ENCODE data around the gene TREX2. TPM values are rescaled to one million over a fixed set of nuclear protein-coding genes. Genes with fewer than 3 reads are reported as not detected.

The TREX2 gene
- total RNA-seq, 4 donors from 2014 or later = 0.18 TPM; not detected in 3

GRCh38 chrX:153457827-153458466 lies 12.1 kb upstream of the TREX2 start:
- in situ Hi-C loops (cut with MboI; ENCODE audit: low sequenced_read_pairs in 4 of 4) = loop anchor here in 1 of 4 donors (25.0 kb wide), 1 partner anchor 521 kb away; no protein-coding TSS in a partner anchor
- DNase-seq (no peak), ATAC-seq (no peak)
- intact Hi-C loops (cut with DNase I; ENCODE audit: low total_unique reads) = no loop called here
- Histone ChIP-seq H3K9me3 (no peaks in the 10 kb centered on the region), H3K4me1 (peaks cover 5 to 7% of the 10 kb centered on the region in 2 donors), H3K4me3 (no peak overlapping the region), H3K36me3 (peaks cover 0 to 9% of the 10 kb centered on the region in 2 donors), H3K27me3 (no peaks in the 10 kb centered on the region), H3K27ac (no peak overlapping the region)
- TF ChIP-seq POLR2A (IDR thresholded peaks at IDR 0.05) = no peak
- TF ChIP-seq CTCF (IDR thresholded peaks at IDR 0.05 in 4 of 5, conservative IDR thresholded peaks at IDR 0.05 in 1 of 5) = no peak

- TF ChIP-seq CTCF (IDR thresholded peaks at IDR 0.05 in 4 of 5, conservative IDR thresholded peaks at IDR 0.05 in 1 of 5) (no peak), POLR2A (IDR thresholded peaks at IDR 0.05) (no peak)
- DNase-seq = no peak
- ATAC-seq = no peak
- H3K4me3 ChIP-seq = no peak overlapping the region
- no peak overlapping the region for H3K27ac ChIP-seq
- in situ Hi-C loops (cut with MboI; ENCODE audit: low sequenced_read_pairs in 4 of 4) (loop anchor here in 1 of 4 donors (25.0 kb wide), 1 partner anchor 520 kb away; no protein-coding TSS in a partner anchor), intact Hi-C loops (cut with DNase I; ENCODE audit: low total_unique reads) (no loop called here)
- H3K4me1 ChIP-seq = peaks cover 5 to 7% of the 10 kb centered on the region in 2 donors
- no peaks in the 10 kb centered on the region for H3K27me3 ChIP-seq
- H3K36me3 ChIP-seq = peaks cover 0 to 9% of the 10 kb centered on the region in 2 donors
- H3K9me3 ChIP-seq = no peaks in the 10 kb centered on the region
Measured at GRCh38 chrX:153457136-153457825, 11.4 kb upstream of the TREX2 start.

- H3K9me3 ChIP-seq = no peaks in the 10 kb centered on the region
- ATAC-seq (no peak), DNase-seq (no peak)
- in situ Hi-C loops (cut with MboI; ENCODE audit: low sequenced_read_pairs in 4 of 4) (loop anchor here in 1 of 4 donors (25.0 kb wide), 1 partner anchor 519 kb away; no protein-coding TSS in a partner anchor), intact Hi-C loops (cut with DNase I; ENCODE audit: low total_unique reads) (no loop called here)
- TF ChIP-seq POLR2A (IDR thresholded peaks at IDR 0.05) (no peak), CTCF (IDR thresholded peaks at IDR 0.05 in 4 of 5, conservative IDR thresholded peaks at IDR 0.05 in 1 of 5) (no peak)
- H3K36me3 ChIP-seq = peaks cover 0 to 9% of the 10 kb centered on the region in 2 donors
- no peaks in the 10 kb centered on the region for H3K27me3 ChIP-seq
- H3K4me3 ChIP-seq = no peak overlapping the region
- H3K4me1 ChIP-seq = peaks cover 5 to 7% of the 10 kb centered on the region in 2 donors
- H3K27ac ChIP-seq = no peak overlapping the region
Measured at GRCh38 chrX:153456704-153457103, 10.8 kb upstream of the TREX2 start.

- DNase-seq = peak; percentile 49 to 78
- H3K27me3 ChIP-seq = no peaks in the 10 kb centered on the region
- H3K4me3 ChIP-seq = no peak overlapping the region
- no peak overlapping the region for H3K27ac ChIP-seq
- peak; percentile 79 to 84 for ATAC-seq
- H3K4me1 ChIP-seq = peaks cover 5 to 7% of the 10 kb centered on the region in 2 donors
- no peak for TF ChIP-seq POLR2A (IDR thresholded peaks at IDR 0.05)
- no peak for TF ChIP-seq CTCF (IDR thresholded peaks at IDR 0.05 in 4 of 5, conservative IDR thresholded peaks at IDR 0.05 in 1 of 5)
- in situ Hi-C loops (cut with MboI; ENCODE audit: low sequenced_read_pairs in 4 of 4) (loop anchor here in 1 of 4 donors (25.0 kb wide), 1 partner anchor 519 kb away; no protein-coding TSS in a partner anchor), intact Hi-C loops (cut with DNase I; ENCODE audit: low total_unique reads) (no loop called here)
- peaks cover 0 to 9% of the 10 kb centered on the region in 2 donors for H3K36me3 ChIP-seq
- no peaks in the 10 kb centered on the region for H3K9me3 ChIP-seq
Measured at GRCh38 chrX:153456161-153456560, 10.3 kb upstream of the TREX2 start.
